ENCODE results near the gene SERPINB1. TPM values are rescaled to one million over a fixed set of nuclear protein-coding genes. Genes with fewer than 3 reads are reported as not detected.
A peak's percentile ranks its signal among the peaks of the same experiment; 100 is the strongest.
"Not testable (repeated sequence)": the region's sequence is repeated elsewhere in the genome, so short reads cannot be mapped to it uniquely, and the experiment has no call there.

SERPINB1 gene
- polyA plus RNA-seq, 1 experiment, result 22.4 TPM

DNA sequence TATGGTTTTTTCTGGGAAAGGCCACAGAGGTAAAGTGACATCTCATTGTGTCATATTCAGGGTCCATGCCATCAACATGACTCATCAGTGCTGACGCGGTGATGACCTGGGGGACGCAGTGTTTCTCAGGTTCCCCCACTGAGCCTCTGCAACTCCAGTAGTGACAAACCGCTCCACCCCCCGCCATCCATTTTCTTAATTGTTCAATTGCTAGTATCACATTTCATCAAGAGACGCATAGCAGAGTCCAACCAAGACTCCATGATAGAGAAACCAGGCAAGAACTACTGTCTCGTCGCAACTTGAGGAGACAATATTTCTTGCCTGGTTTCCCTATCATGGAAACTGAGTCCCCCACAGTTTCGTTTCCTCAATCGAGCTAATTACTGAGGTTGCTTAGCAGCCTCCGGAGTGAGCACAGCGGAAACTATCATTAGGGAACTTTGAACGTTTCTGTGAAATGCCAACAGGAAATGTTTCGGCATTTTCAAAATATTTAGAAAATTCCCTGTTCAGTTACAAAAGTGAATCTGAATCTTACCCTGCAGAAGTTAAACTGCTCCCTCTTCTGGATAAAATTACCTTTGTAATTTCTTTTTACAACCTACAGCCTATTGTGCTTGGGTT, 12.2 kb upstream of the SERPINB1 start:
- Histone ChIP-seq H3K27ac (ENCODE audit: low read depth, low read length) (peak overlapping the region; percentile 96), H3K27me3 (ENCODE audit: control insufficient read depth, insufficient read depth, low read length) (no peaks in the 10 kb centered on the region), H3K4me3 (ENCODE audit: low read depth, low read length) (peak overlapping the region; percentile 57), H3K9me3 (ENCODE audit: control insufficient read depth, insufficient read depth, low read length) (no peaks in the 10 kb centered on the region)
- no peak for DNase-seq (ENCODE audit: low read depth, low spot score)
- CTCF ChIA-PET, result interaction anchor here (0.6 to 3.0 kb wide), 12 partner anchors 9 to 200 kb away, joined by 3 to 19 read pairs (median 4); partner anchors contain the start of gene MYLK4
- TF ChIP-seq, protein P1, sequence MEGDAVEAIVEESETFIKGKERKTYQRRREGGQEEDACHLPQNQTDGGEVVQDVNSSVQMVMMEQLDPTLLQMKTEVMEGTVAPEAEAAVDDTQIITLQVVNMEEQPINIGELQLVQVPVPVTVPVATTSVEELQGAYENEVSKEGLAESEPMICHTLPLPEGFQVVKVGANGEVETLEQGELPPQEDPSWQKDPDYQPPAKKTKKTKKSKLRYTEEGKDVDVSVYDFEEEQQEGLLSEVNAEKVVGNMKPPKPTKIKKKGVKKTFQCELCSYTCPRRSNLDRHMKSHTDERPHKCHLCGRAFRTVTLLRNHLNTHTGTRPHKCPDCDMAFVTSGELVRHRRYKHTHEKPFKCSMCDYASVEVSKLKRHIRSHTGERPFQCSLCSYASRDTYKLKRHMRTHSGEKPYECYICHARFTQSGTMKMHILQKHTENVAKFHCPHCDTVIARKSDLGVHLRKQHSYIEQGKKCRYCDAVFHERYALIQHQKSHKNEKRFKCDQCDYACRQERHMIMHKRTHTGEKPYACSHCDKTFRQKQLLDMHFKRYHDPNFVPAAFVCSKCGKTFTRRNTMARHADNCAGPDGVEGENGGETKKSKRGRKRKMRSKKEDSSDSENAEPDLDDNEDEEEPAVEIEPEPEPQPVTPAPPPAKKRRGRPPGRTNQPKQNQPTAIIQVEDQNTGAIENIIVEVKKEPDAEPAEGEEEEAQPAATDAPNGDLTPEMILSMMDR (IDR thresholded peaks at IDR 0.05; ENCODE audit: low read depth, low read length), result peak; percentile 58
- POLR2A ChIA-PET, result no interaction called here

DNA sequence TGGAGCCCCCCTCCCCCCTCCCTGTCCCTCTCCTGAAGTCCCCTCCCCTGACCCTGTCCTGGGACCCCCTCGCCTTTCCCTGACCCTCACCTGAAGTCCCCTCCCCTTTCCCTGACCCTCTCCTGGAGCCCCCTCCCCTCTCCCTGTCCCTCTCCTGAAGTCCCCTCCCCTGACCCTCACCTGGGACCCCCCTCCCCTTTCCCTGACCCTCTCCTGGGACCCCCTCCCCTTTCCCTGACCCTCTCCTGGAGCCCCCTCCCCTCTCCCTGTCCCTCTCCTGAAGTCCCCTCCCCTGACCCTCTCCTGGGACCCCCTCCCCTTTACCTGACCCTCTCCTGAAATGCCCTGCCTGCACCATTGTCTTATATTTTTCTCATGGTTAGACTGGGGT, 11.7 kb upstream of the SERPINB1 start:
- H3K9me3 ChIP-seq (ENCODE audit: control insufficient read depth, insufficient read depth, low read length); DNase-seq (ENCODE audit: low read depth, low spot score); H3K27me3 ChIP-seq (ENCODE audit: control insufficient read depth, insufficient read depth, low read length); POLR2A ChIA-PET: not testable (repeated sequence)
- CTCF ChIA-PET, result interaction anchor here (0.6 to 3.0 kb wide), 11 partner anchors 9 to 200 kb away, joined by 3 to 19 read pairs (median 4); partner anchors contain the start of gene MYLK4
- H3K27ac ChIP-seq (ENCODE audit: low read depth, low read length), result peak overlapping the region; percentile 96
- peak overlapping the region; percentile 57 for H3K4me3 ChIP-seq (ENCODE audit: low read depth, low read length)

DNA sequence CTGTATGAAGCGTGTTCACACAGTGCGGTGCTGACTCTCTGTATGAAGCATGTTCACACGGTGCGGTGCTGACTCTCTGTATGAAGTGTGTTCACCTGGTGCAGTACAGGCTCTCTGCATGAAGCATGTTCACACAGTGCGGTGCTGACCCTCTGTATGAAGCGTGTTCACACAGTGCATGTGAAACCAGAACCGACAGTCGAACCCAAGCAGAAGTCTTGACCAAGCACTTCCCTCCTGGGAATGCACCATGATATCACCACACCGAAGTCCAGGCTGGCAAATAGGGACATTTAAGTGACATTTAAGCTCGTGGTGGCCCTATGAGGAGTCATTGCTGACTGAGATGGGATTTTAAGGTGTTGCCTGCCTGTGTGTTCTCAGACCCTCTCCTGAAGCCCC, 11.3 kb upstream of the SERPINB1 start:
- POLR2A ChIA-PET, result no interaction called here

DNA sequence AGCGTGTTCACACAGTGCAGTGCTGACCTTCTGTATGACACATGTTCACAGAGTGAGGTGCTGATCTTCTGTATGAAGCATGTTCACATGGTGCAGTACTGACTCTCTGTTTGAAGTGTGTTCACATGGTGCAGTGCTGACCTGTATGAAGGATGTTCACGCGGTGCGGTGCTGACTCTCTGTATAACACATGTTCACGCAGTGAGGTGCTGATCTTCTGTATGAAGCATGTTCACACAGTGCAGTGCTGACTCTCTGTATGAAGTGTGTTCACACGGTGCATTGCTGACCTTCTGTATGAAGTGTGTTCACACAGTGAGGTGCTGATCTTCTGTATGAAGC, 10.8 kb upstream of the SERPINB1 start:
- Histone ChIP-seq H3K27me3 (ENCODE audit: control insufficient read depth, insufficient read depth, low read length) (no peaks in the 10 kb centered on the region), H3K27ac (ENCODE audit: low read depth, low read length) (no peak overlapping the region), H3K9me3 (ENCODE audit: control insufficient read depth, insufficient read depth, low read length) (no peaks in the 10 kb centered on the region), H3K4me3 (ENCODE audit: low read depth, low read length) (no peak overlapping the region)
- POLR2A ChIA-PET, result no interaction called here
- no peak for DNase-seq (ENCODE audit: low read depth, low spot score)
- CTCF ChIA-PET, result no interaction called here
- TF ChIP-seq, protein P1 (IDR thresholded peaks at IDR 0.05; ENCODE audit: low read depth, low read length), result no peak

More for the DNA sequence above, 11.3 kb upstream of the SERPINB1 start:
- CTCF ChIA-PET, result interaction anchor here (1.2 kb wide), 1 partner anchor 8 kb away, joined by 3 read pairs; no protein-coding TSS in a partner anchor
- no peak overlapping the region for H3K27ac ChIP-seq (ENCODE audit: low read depth, low read length)
- no peaks in the 10 kb centered on the region for H3K27me3 ChIP-seq (ENCODE audit: control insufficient read depth, insufficient read depth, low read length)
- TF ChIP-seq, protein P1 (IDR thresholded peaks at IDR 0.05; ENCODE audit: low read depth, low read length), result no peak
- H3K4me3 ChIP-seq (ENCODE audit: low read depth, low read length), result no peak overlapping the region
- no peak for DNase-seq (ENCODE audit: low read depth, low spot score)
- H3K9me3 ChIP-seq (ENCODE audit: control insufficient read depth, insufficient read depth, low read length), result no peaks in the 10 kb centered on the region

DNA sequence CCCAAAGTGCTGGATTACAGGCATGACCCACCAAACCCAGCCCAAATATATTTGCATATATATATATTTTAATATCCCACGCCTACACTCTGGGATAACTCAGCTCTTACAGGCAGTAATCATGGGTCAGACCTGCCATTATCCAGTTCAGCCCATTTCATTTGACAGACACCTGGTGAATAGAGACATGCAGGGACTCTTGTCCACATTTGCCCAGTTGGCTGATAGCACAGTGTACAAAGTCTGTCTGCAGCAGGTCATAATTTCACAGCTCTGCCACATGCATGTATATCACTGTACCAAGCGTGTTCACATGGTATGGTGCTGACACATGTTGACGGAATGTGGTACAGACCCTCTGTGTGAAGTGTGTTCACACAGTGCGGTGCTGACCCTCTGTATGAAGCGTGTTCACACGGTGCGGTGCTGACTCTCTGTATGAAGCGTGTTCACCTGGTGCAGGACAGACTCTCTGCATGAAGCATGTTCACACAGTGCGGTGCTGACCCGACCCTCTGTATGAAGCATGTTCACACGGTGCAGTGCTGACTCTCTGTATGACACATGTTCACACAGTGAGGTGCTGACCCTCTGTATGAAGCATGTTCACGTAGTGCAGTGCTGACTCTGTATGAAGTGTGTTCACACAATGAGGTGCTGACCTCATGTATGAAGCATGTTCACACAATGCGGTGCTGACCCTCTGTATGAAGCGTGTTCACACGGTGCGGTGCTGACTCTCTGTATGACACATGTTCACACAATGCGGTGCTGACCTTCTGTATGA, 10.3 kb upstream of the SERPINB1 start:
- TF ChIP-seq, protein P1 (IDR thresholded peaks at IDR 0.05; ENCODE audit: low read depth, low read length), result no peak
- Histone ChIP-seq H3K27ac (ENCODE audit: low read depth, low read length) (no peak overlapping the region), H3K9me3 (ENCODE audit: control insufficient read depth, insufficient read depth, low read length) (no peaks in the 10 kb centered on the region), H3K4me3 (ENCODE audit: low read depth, low read length) (no peak overlapping the region), H3K27me3 (ENCODE audit: control insufficient read depth, insufficient read depth, low read length) (no peaks in the 10 kb centered on the region)
- no peak for DNase-seq (ENCODE audit: low read depth, low spot score)
- ChIA-PET POLR2A (no interaction called here), CTCF (interaction anchor here (2.0 kb wide), 1 partner anchor 60 kb away, joined by 9 read pairs; no protein-coding TSS in a partner anchor)

All from AG04450 (cell line).